ENCODE results near the gene SLC43A1.

- no peak for TF ChIP-seq POLR2A (IDR thresholded peaks at IDR 0.05)
- no peak for TF ChIP-seq CTCF (IDR thresholded peaks at IDR 0.05)
These were observed 5.6 kb upstream of the SLC43A1 start for GRCh38 chr11:57521116-57521515.
